ENCODE data around the gene MBD1. TPM values are rescaled to one million over a fixed set of nuclear protein-coding genes. Genes with fewer than 3 reads are reported as not detected.

Gene MBD1
- total RNA-seq, 1 experiment from 2014 or later = 53.4 TPM

GRCh38 chr18:50313873-50314460 lies 32.6 kb upstream of the MBD1 start (continued):
- TF ChIP-seq ETV6 (CRISPR knock-in tag; IDR thresholded peaks at IDR 0.05) = no peak

GRCh38 chr18:50313031-50313607 lies 31.8 kb upstream of the MBD1 start:
- H3K4me3 Mint-ChIP-seq = no peak overlapping the region
- POLR2A ChIA-PET = no interaction called here
- no peak overlapping the region for H3K27ac Mint-ChIP-seq
- no peak for TF ChIP-seq KAT7 (CRISPR knock-in tag; IDR thresholded peaks at IDR 0.05; ENCODE audit: borderline replicate concordance)
- no peak for TF ChIP-seq TEAD4 (CRISPR knock-in tag; IDR thresholded peaks at IDR 0.05)
- ATAC-seq = no peak
- H3K4me1 Mint-ChIP-seq = no peaks in the 10 kb centered on the region
- no peak for DNase-seq (ENCODE audit: low spot score)
- H3K9me3 Mint-ChIP-seq = no peaks in the 10 kb centered on the region
- H3K27me3 Mint-ChIP-seq (ENCODE audit: low read depth) = peaks cover 50% of the 10 kb centered on the region
- CTCF ChIA-PET = no interaction called here
- no peaks in the 10 kb centered on the region for H3K36me3 Mint-ChIP-seq

DNA sequence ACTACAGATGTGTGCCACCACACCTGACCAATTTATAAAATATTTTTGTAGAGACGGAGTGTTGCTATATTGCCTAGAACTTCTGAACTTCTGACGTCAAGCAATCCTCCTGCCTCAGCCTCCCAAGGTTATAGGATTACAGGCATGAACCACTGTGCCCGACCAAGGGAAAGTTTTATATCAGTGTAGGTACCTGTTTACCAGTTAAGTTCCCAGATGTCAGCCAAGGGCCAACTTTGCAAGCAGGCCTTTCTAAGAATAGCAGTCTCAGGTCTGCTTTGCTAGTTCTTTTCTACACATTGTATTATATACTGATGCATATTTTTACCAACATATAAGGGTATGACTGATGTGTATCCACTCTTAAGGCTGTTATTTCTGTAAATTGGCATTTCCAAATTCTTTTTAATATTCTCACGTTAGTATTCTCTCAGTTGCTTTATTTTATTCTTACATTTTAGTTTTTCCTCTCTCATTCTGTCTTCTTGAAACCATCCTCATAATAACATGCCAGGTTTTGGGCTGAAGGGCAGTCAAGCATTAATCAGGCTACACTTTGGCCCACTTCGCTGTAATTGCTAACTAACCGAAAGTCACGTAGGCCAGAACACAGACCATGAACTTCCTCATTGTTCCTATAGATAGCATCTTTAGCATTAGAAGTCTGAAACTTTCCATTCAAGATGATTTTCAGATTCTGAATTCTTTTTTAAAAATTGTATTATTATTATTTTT lies 31.1 kb upstream of the MBD1 start:
- Mint-ChIP-seq H3K4me1 (peaks cover 3% of the 10 kb centered on the region; the same call in 1 of the 2 replicates), H3K27me3 (ENCODE audit: low read depth) (peaks cover 56% of the 10 kb centered on the region), H3K27ac (no peak overlapping the region), H3K4me3 (no peak overlapping the region), H3K36me3 (no peaks in the 10 kb centered on the region), H3K9me3 (no peaks in the 10 kb centered on the region)
- ChIA-PET CTCF (no interaction called here), POLR2A (no interaction called here)
- TF ChIP-seq NR3C1 (CRISPR knock-in tag; conservative IDR thresholded peaks at IDR 0.05; ENCODE audit: low read depth) = no peak
- TF ChIP-seq SP1 (CRISPR knock-in tag; conservative IDR thresholded peaks at IDR 0.05) = no peak
- TF ChIP-seq IRF1 (CRISPR knock-in tag; IDR thresholded peaks at IDR 0.05) = no peak
- TF ChIP-seq, protein P1, sequence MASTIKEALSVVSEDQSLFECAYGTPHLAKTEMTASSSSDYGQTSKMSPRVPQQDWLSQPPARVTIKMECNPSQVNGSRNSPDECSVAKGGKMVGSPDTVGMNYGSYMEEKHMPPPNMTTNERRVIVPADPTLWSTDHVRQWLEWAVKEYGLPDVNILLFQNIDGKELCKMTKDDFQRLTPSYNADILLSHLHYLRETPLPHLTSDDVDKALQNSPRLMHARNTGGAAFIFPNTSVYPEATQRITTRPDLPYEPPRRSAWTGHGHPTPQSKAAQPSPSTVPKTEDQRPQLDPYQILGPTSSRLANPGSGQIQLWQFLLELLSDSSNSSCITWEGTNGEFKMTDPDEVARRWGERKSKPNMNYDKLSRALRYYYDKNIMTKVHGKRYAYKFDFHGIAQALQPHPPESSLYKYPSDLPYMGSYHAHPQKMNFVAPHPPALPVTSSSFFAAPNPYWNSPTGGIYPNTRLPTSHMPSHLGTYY (CRISPR knock-in tag; IDR thresholded peaks at IDR 0.05) = no peak
- no peak for TF ChIP-seq CBFB (CRISPR knock-in tag; IDR thresholded peaks at IDR 0.05; ENCODE audit: low read depth)
- TF ChIP-seq, protein P2, sequence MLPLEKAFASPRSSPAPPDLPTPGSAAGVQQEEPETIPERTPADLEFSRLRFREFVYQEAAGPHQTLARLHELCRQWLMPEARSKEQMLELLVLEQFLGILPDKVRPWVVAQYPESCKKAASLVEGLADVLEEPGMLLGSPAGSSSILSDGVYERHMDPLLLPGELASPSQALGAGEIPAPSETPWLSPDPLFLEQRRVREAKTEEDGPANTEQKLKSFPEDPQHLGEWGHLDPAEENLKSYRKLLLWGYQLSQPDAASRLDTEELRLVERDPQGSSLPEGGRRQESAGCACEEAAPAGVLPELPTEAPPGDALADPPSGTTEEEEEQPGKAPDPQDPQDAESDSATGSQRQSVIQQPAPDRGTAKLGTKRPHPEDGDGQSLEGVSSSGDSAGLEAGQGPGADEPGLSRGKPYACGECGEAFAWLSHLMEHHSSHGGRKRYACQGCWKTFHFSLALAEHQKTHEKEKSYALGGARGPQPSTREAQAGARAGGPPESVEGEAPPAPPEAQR (CRISPR knock-in tag; IDR thresholded peaks at IDR 0.05) = no peak
- TF ChIP-seq NFYB (CRISPR knock-in tag; conservative IDR thresholded peaks at IDR 0.05; ENCODE audit: low read depth) = no peak
- ATAC-seq = no peak
- DNase-seq (ENCODE audit: low spot score) = no peak

- Mint-ChIP-seq H3K4me3 (no peak overlapping the region), H3K9me3 (no peaks in the 10 kb centered on the region), H3K27ac (no peak overlapping the region), H3K36me3 (no peaks in the 10 kb centered on the region), H3K4me1 (peaks cover 3% of the 10 kb centered on the region; the same call in 1 of the 2 replicates), H3K27me3 (ENCODE audit: low read depth) (peaks cover 60% of the 10 kb centered on the region)
- TF ChIP-seq ZNF423 (CRISPR knock-in tag; IDR thresholded peaks at IDR 0.05) = no peak
- no peak for TF ChIP-seq TEAD4 (CRISPR knock-in tag; IDR thresholded peaks at IDR 0.05)
- TF ChIP-seq TEAD1 (CRISPR knock-in tag; IDR thresholded peaks at IDR 0.05) = no peak
- TF ChIP-seq ELF4 (CRISPR knock-in tag; IDR thresholded peaks at IDR 0.05; ENCODE audit: low read depth) = no peak
- TF ChIP-seq, protein P3, sequence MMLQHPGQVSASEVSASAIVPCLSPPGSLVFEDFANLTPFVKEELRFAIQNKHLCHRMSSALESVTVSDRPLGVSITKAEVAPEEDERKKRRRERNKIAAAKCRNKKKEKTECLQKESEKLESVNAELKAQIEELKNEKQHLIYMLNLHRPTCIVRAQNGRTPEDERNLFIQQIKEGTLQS (CRISPR knock-in tag; conservative IDR thresholded peaks at IDR 0.05) = no peak
- TF ChIP-seq JUN (CRISPR knock-in tag; IDR thresholded peaks at IDR 0.05) = no peak
- TF ChIP-seq PRRX2 (CRISPR knock-in tag; IDR thresholded peaks at IDR 0.05) = no peak
- TF ChIP-seq, protein P4, sequence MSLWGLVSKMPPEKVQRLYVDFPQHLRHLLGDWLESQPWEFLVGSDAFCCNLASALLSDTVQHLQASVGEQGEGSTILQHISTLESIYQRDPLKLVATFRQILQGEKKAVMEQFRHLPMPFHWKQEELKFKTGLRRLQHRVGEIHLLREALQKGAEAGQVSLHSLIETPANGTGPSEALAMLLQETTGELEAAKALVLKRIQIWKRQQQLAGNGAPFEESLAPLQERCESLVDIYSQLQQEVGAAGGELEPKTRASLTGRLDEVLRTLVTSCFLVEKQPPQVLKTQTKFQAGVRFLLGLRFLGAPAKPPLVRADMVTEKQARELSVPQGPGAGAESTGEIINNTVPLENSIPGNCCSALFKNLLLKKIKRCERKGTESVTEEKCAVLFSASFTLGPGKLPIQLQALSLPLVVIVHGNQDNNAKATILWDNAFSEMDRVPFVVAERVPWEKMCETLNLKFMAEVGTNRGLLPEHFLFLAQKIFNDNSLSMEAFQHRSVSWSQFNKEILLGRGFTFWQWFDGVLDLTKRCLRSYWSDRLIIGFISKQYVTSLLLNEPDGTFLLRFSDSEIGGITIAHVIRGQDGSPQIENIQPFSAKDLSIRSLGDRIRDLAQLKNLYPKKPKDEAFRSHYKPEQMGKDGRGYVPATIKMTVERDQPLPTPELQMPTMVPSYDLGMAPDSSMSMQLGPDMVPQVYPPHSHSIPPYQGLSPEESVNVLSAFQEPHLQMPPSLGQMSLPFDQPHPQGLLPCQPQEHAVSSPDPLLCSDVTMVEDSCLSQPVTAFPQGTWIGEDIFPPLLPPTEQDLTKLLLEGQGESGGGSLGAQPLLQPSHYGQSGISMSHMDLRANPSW (CRISPR knock-in tag; conservative IDR thresholded peaks at IDR 0.05; ENCODE audit: low read depth) = no peak
- TF ChIP-seq JAZF1 (CRISPR knock-in tag; IDR thresholded peaks at IDR 0.05) = no peak
- no peak for TF ChIP-seq PREB (CRISPR knock-in tag; IDR thresholded peaks at IDR 0.05; ENCODE audit: borderline replicate concordance)
- TF ChIP-seq HMGA2 (CRISPR knock-in tag; IDR thresholded peaks at IDR 0.05) = no peak
- no peak for TF ChIP-seq ZNF232 (CRISPR knock-in tag; IDR thresholded peaks at IDR 0.05)
- TF ChIP-seq SOX15 (CRISPR knock-in tag; IDR thresholded peaks at IDR 0.05) = no peak
- ATAC-seq (no peak), DNase-seq (ENCODE audit: low spot score) (no peak)
- POLR2A ChIA-PET = no interaction called here
- CTCF ChIA-PET = no interaction called here
Measured at GRCh38 chr18:50311650-50312049, 30.3 kb upstream of the MBD1 start.

Data from WTC11 (cell line).